HEK293T (cell line): ENCODE data around the gene DENND1B.

ENCODE experiments used
- ARNT ChIP-seq: fragments of 450-650 bp; IDR thresholded peaks from 2 replicates; pipeline ENCODE4 v1.6.1; 2017; ENCODE audit warnings: mild to moderate bottlenecking
- FOXK2 ChIP-seq: fragments of 450-650 bp; IDR thresholded peaks from 2 replicates; pipeline ENCODE4 v1.6.1; 2016; ENCODE audit warnings: mild to moderate bottlenecking
- FOXM1 ChIP-seq: fragments of 450-650 bp; IDR thresholded peaks from 2 replicates; pipeline ENCODE4 v1.6.1; 2017; ENCODE audit warnings: mild to moderate bottlenecking, borderline replicate concordance
- L3MBTL2 ChIP-seq: fragments of 450-650 bp; conservative IDR thresholded peaks from 2 replicates; pipeline ENCODE4 v1.6.1; 2016; ENCODE audit warnings: mild to moderate bottlenecking
- SP1 ChIP-seq: fragments of 450-650 bp; IDR thresholded peaks from 2 replicates; pipeline ENCODE4 v1.6.1; 2017
- SUZ12 ChIP-seq: fragments of 450-650 bp; IDR thresholded peaks from 2 replicates; pipeline ENCODE4 v1.6.1; 2016; ENCODE audit warnings: mild to moderate bottlenecking
- TARDBP ChIP-seq: fragments of 450-650 bp; IDR thresholded peaks from 2 replicates; pipeline ENCODE4 v1.6.1; 2016
- ZNF384 ChIP-seq: fragments of 450-650 bp; IDR thresholded peaks from 2 replicates; pipeline ENCODE4 v1.6.1; 2016
- TF ChIP-seq, protein P1 (sequence below): fragments of 450-650 bp; IDR thresholded peaks from 2 replicates; pipeline ENCODE4 v1.6.1; 2016

DNA sequence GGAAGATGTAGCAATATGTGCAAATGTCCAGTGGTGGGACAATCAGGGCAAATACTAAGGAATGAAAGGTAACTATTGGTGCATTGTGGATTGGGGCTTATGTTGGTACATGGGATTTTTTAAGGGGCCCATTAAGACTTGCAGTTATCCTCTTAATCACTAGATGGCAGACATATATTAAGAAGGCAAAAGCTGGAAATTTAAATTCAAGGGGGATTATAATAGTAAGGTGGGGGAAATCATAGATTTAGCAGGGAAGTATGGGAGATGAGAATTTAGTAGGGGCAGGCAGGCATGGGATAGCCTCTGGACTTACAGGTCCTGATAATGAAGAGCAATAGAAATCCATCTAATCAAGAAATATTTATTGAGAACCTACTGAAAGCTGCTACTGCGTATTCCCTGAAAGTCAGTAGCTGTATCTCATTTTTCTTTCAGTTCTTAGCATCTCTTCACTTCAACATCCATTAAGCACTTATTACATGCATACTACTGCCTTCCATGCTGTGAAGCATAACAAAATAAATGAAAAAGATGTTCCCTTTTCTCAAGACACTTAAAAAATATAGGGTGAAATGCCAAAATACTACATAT lies 255.4 kb downstream of the DENND1B start:
- TF ChIP-seq FOXM1 (no peak), FOXK2 (no peak), SP1 (no peak), SUZ12 (no peak), ARNT (no peak), TARDBP (no peak), ZNF384 (no peak), L3MBTL2 (no peak)
- TF ChIP-seq, protein P1, sequence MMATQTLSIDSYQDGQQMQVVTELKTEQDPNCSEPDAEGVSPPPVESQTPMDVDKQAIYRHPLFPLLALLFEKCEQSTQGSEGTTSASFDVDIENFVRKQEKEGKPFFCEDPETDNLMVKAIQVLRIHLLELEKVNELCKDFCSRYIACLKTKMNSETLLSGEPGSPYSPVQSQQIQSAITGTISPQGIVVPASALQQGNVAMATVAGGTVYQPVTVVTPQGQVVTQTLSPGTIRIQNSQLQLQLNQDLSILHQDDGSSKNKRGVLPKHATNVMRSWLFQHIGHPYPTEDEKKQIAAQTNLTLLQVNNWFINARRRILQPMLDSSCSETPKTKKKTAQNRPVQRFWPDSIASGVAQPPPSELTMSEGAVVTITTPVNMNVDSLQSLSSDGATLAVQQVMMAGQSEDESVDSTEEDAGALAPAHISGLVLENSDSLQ: no peak
